ENCODE results near the gene RAB17. TPM values are rescaled to one million over a fixed set of nuclear protein-coding genes. Genes with fewer than 3 reads are reported as not detected.

RAB17 gene
- total and polyA plus RNA-seq, 2 of the 8 experiments (the other 6 are each of a cell fraction or from before 2014, with no cell fraction given): 42.6 to 83.4 TPM

DNA sequence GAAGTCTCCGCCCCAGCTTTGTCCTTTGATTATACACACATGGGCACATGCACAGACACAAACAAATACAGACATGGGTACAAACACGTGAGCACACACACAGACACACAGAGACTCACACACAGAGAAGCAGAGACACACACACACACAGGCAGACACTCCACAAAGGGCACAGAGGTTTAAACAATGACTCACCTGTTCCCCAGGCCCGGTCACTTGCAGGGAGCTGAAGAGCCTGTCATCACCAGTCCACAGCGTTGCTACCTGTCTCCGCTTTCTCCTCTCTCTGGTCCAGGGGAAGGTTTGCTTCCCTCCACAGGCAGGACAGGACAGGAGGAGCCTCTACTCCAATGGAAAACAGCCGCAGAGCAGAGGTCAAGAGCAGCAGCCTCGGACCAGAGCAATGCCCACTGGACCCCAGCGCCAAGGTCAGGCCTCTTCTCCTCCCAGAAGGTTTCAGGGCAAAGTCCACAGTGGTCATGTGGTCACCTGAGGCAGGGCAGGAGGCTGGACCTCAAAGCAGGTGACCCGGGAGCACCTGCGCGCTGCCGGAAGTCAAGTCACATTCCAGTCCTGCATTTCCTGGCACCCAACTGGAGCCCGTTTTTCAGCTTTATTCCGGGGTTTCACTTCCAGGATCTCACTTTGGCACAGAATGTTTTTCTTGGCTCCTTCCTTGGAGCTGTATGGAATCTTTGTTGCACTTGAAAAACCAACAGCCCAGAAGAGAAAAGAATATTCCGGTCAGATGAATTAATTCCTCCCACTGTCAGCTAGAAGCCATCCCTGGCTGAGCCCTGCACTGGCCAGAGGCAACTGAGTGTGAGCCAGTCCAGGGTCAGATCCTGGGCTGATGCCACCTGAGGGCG is at the start of gene RAB17 (continued):
- TF ChIP-seq, protein P1, sequence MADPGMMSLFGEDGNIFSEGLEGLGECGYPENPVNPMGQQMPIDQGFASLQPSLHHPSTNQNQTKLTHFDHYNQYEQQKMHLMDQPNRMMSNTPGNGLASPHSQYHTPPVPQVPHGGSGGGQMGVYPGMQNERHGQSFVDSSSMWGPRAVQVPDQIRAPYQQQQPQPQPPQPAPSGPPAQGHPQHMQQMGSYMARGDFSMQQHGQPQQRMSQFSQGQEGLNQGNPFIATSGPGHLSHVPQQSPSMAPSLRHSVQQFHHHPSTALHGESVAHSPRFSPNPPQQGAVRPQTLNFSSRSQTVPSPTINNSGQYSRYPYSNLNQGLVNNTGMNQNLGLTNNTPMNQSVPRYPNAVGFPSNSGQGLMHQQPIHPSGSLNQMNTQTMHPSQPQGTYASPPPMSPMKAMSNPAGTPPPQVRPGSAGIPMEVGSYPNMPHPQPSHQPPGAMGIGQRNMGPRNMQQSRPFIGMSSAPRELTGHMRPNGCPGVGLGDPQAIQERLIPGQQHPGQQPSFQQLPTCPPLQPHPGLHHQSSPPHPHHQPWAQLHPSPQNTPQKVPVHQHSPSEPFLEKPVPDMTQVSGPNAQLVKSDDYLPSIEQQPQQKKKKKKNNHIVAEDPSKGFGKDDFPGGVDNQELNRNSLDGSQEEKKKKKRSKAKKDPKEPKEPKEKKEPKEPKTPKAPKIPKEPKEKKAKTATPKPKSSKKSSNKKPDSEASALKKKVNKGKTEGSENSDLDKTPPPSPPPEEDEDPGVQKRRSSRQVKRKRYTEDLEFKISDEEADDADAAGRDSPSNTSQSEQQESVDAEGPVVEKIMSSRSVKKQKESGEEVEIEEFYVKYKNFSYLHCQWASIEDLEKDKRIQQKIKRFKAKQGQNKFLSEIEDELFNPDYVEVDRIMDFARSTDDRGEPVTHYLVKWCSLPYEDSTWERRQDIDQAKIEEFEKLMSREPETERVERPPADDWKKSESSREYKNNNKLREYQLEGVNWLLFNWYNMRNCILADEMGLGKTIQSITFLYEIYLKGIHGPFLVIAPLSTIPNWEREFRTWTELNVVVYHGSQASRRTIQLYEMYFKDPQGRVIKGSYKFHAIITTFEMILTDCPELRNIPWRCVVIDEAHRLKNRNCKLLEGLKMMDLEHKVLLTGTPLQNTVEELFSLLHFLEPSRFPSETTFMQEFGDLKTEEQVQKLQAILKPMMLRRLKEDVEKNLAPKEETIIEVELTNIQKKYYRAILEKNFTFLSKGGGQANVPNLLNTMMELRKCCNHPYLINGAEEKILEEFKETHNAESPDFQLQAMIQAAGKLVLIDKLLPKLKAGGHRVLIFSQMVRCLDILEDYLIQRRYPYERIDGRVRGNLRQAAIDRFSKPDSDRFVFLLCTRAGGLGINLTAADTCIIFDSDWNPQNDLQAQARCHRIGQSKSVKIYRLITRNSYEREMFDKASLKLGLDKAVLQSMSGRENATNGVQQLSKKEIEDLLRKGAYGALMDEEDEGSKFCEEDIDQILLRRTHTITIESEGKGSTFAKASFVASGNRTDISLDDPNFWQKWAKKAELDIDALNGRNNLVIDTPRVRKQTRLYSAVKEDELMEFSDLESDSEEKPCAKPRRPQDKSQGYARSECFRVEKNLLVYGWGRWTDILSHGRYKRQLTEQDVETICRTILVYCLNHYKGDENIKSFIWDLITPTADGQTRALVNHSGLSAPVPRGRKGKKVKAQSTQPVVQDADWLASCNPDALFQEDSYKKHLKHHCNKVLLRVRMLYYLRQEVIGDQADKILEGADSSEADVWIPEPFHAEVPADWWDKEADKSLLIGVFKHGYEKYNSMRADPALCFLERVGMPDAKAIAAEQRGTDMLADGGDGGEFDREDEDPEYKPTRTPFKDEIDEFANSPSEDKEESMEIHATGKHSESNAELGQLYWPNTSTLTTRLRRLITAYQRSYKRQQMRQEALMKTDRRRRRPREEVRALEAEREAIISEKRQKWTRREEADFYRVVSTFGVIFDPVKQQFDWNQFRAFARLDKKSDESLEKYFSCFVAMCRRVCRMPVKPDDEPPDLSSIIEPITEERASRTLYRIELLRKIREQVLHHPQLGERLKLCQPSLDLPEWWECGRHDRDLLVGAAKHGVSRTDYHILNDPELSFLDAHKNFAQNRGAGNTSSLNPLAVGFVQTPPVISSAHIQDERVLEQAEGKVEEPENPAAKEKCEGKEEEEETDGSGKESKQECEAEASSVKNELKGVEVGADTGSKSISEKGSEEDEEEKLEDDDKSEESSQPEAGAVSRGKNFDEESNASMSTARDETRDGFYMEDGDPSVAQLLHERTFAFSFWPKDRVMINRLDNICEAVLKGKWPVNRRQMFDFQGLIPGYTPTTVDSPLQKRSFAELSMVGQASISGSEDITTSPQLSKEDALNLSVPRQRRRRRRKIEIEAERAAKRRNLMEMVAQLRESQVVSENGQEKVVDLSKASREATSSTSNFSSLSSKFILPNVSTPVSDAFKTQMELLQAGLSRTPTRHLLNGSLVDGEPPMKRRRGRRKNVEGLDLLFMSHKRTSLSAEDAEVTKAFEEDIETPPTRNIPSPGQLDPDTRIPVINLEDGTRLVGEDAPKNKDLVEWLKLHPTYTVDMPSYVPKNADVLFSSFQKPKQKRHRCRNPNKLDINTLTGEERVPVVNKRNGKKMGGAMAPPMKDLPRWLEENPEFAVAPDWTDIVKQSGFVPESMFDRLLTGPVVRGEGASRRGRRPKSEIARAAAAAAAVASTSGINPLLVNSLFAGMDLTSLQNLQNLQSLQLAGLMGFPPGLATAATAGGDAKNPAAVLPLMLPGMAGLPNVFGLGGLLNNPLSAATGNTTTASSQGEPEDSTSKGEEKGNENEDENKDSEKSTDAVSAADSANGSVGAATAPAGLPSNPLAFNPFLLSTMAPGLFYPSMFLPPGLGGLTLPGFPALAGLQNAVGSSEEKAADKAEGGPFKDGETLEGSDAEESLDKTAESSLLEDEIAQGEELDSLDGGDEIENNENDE (IDR thresholded peaks at IDR 0.05; ENCODE audit: insufficient replicate concordance, low read length): no peak
- TF ChIP-seq USF2 (IDR thresholded peaks at IDR 0.05; ENCODE audit: low read length): peak; percentile 19; the same call in 1 of the 2 replicates
- no peak for TF ChIP-seq NRF1 (IDR thresholded peaks at IDR 0.05; ENCODE audit: low read depth, low read length)
- no peak for TF ChIP-seq CHD1 (IDR thresholded peaks at IDR 0.05; ENCODE audit: low read depth, low read length)
- TF ChIP-seq SAP30 (IDR thresholded peaks at IDR 0.05; ENCODE audit: insufficient read depth, insufficient replicate concordance, low read length): no peak
- TF ChIP-seq RBBP5 (IDR thresholded peaks at IDR 0.05; ENCODE audit: borderline replicate concordance, low read depth, low read length): no peak
- TF ChIP-seq ZNF274 (IDR thresholded peaks at IDR 0.05; ENCODE audit: borderline replicate concordance, extremely low read depth, low read length): no peak
- TF ChIP-seq HDAC2 (IDR thresholded peaks at IDR 0.05; ENCODE audit: borderline replicate concordance in 1 of 2, low read depth in 2 of 2, low read length in 2 of 2): no peak

Measured in H1 (cell line).